Omental fat pad (tissue), 4 donors: Measurements from ENCODE around the gene CDS2. TPM values are rescaled to one million over a fixed set of nuclear protein-coding genes. Genes with fewer than 3 reads are reported as not detected.
A peak's percentile ranks its signal among the peaks of the same experiment; 100 is the strongest.

ENCODE experiments used
- ATAC-seq: fragments of 150-250 bp; one replicate; pipeline ENCODE4 v1.9.1; 2016; ENCODE audit warnings: mild to moderate bottlenecking, moderate library complexity; ENCODE audit not compliant: low FRiP score
- DNase-seq: peaks from one replicate; pipeline ENCODE4 v3.0.0-alpha.2; 2019; ENCODE audit warnings: low spot score
- CTCF ChIP-seq, 3 donors: fragments of 450-650 bp; IDR thresholded peaks; one replicate each; pipeline ENCODE4 v1.5.1; 2016 to 2017; ENCODE audit warnings: antibody characterized with exemption in 3 of 3, mild to moderate bottlenecking in 3 of 3, moderate library complexity in 2 of 3
- total RNA-seq, 4 donors: library from RNA; depleted of rRNA; stranded (reverse); fragments of >200 nt; gene quantifications; one replicate each; pipeline ENCODE4 v1.1.0, GENCODE V29; 2016

CDS2 gene
- total RNA-seq, 4 donors from 2014 or later: 27.5 to 49.5 (median 35.5) TPM

DNA sequence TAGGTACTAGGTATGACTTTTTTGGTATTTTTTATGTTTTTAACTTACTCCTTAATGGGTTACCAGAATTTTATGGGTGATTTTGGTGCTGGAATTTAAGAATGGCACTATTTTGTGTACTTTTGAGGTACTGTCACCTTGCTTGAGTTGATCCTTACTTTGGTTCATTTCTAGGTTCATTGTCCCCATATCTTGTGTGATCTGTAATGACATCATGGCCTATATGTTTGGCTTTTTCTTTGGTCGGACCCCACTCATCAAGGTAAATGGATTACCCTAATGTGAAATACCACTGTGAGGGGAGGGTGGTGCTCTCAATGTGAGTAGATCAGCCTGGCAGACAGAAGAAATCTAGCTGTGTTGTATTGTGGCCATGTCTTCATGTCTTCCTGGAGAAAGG lies 57.9 kb downstream of the CDS2 start:
- no peak for TF ChIP-seq CTCF (IDR thresholded peaks at IDR 0.05)
- ATAC-seq (no peak), DNase-seq (no peak)

DNA sequence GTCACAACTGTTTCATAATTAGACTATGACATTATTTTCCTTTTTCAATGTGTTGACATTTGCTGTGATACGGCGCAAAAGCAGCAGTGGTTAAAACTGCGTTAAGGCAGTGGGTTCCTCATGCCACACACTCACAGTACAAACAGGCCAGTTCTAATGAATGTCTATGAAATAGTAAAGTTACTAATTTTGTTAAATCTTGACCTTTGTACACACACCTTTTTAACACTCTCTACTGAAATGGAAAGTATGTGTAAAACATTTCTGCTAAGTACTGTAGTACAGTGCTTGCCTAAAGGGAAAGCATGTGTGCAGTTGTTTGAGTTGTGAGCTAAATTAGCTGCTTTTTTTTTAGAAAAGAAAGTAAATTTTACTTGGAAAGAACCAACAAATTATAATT lies 60.3 kb downstream of the CDS2 start:
- DNase-seq: no peak
- TF ChIP-seq CTCF (IDR thresholded peaks at IDR 0.05): no peak
- no peak for ATAC-seq

DNA sequence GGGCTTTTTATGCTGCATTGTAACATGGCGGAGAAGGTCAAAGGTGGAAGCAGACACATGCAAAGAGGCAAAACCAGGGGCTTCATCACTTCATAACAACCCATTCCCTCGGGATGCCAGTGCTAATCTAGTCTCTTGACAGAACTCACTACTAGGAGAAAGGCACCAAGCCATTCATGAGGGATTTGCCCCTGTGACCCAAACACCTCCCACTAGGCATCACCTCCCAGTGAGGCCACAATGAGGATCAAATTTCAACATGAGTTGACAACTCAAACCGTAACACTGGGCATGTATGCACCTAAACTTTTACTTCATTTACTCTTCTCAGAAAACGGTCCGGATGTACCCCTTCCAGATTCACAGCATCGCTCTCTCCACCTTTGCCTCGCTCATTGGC lies 61.9 kb downstream of the CDS2 start:
- TF ChIP-seq CTCF (IDR thresholded peaks at IDR 0.05): no peak
- DNase-seq (no peak), ATAC-seq (no peak)

DNA sequence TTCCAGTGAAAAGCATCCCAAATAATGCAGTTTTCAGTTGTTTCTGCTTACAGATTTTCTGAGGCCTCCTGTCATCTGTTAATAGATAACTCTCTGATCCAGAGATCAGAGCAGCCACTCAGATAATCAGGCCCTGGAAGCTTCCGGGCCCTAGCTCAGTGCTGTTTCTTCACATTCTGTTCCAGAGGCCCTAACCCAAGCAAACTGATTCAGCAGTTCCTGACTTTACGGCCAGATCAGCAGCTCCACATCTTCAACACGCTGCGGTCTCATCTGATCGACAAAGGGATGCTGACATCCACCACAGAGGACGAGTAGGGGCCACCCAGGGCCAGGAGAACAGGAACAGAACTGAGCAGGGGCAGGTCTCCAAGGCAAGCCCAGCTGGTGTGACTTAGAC lies 63.1 kb downstream of the CDS2 start:
- no peak for TF ChIP-seq CTCF (IDR thresholded peaks at IDR 0.05)
- ATAC-seq (no peak), DNase-seq (no peak)

- DNase-seq (no peak), ATAC-seq (no peak)
- TF ChIP-seq CTCF (IDR thresholded peaks at IDR 0.05): no peak
These were observed 63.6 kb downstream of the CDS2 start for GRCh38 chr20:5190444-5190843.

DNA sequence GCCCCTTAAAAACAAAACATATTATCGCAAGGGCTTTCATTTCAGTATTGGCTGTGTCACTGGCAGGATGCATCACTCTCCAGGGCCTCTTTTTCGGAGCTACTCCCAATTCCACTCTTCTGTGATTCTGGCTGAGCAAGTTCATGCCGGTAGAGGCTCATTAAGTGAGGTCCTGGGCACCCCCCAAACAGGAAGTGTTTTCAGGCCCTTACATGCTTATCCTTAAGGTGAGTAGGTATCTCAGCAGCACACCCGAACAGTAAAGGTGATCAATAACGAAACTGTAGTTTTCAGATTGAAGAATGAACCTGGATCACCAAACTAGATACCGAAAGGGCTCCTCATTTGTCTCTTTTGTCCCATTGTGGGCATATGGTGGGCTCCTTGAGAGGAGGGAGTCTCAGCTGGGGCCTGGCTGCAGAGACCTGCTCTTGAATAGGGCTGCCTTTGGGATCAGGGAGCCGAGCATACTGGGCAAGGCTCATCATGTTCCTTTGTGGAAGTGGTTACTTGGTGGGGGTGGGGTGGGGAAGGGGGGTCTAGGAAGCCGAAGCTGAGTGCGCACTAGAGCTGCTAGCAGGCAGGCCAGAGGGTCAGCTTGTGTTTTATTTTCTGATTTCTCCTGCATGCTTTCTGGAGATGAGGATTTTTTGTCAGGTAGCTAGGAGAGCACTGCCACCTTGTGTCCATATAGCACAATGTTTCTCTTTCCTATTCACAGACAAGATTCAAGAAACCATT lies 65.2 kb downstream of the CDS2 start:
- ATAC-seq (peak; percentile 67), DNase-seq (no peak)
- TF ChIP-seq CTCF (IDR thresholded peaks at IDR 0.05): no peak
